GM12801 (cell line): ENCODE results near the gene UST.

ENCODE experiments used
- TF ChIP-seq, protein P1 (sequence below): IDR thresholded peaks from one replicate; pipeline ENCODE4 v1.5.1; 2011; ENCODE audit warnings: control low read depth; ENCODE audit not compliant: insufficient read length; ENCODE audit errors: extremely low read depth

UST gene

DNA sequence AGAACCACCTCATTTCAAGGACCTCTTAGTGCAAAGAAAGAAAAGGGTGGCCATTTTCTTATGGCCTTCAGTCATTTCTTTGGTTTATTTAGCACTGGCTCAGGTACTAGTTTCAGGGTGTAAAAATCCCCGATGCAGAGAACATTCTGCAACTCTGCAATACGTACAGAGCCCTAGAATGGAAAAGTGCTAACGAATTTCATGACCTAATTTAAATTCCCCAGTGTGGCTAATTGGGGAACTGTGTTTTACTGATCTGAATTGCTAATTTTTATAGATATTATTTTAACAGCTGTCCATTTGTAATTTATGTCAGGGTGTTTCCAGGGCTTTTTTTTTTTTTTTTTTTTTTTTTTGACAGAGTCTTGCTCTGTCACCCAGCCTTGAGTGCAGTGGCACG is 160.7 kb downstream of the UST start:
- TF ChIP-seq, protein P1, sequence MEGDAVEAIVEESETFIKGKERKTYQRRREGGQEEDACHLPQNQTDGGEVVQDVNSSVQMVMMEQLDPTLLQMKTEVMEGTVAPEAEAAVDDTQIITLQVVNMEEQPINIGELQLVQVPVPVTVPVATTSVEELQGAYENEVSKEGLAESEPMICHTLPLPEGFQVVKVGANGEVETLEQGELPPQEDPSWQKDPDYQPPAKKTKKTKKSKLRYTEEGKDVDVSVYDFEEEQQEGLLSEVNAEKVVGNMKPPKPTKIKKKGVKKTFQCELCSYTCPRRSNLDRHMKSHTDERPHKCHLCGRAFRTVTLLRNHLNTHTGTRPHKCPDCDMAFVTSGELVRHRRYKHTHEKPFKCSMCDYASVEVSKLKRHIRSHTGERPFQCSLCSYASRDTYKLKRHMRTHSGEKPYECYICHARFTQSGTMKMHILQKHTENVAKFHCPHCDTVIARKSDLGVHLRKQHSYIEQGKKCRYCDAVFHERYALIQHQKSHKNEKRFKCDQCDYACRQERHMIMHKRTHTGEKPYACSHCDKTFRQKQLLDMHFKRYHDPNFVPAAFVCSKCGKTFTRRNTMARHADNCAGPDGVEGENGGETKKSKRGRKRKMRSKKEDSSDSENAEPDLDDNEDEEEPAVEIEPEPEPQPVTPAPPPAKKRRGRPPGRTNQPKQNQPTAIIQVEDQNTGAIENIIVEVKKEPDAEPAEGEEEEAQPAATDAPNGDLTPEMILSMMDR = no peak

DNA sequence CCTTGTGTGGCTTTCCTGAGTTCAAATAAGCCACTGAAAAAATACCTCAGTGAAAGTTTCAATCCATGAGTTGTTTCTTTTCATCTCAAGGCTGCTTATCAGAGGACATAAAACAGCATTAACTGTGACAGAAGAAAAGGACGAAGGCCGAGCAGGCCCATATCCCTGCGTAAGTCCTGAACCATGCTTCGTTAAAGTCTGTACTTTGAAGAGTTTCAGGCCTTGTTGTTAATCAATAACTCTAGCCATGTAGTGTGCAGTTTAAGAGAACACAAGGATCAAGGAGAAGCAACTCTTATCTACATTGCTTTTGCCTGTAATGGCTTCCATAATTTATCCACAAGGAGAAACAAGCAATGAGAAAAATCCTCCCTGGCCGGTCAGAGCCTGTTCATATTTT is 165.4 kb downstream of the UST start:
- TF ChIP-seq, protein P1 = no peak

DNA sequence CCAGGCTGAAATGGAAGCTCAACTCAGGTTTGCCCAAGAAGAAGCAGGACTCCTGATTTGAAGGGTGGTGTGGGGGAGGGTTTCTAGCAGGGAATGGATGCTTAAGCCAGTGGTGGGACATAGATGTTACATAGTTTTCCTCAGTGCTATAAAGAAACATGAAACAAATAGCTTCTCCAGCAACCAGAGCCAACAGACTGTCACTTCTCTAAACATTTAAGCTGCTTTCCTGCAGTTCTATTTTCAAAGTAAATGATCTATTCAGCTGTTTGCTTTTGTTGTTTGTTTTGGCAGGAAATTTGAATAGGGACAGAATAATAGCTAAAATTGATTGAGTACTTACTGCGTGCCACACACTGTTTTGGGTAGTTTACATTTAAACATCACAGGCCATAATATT is 169.0 kb downstream of the UST start:
- TF ChIP-seq, protein P1 = no peak

DNA sequence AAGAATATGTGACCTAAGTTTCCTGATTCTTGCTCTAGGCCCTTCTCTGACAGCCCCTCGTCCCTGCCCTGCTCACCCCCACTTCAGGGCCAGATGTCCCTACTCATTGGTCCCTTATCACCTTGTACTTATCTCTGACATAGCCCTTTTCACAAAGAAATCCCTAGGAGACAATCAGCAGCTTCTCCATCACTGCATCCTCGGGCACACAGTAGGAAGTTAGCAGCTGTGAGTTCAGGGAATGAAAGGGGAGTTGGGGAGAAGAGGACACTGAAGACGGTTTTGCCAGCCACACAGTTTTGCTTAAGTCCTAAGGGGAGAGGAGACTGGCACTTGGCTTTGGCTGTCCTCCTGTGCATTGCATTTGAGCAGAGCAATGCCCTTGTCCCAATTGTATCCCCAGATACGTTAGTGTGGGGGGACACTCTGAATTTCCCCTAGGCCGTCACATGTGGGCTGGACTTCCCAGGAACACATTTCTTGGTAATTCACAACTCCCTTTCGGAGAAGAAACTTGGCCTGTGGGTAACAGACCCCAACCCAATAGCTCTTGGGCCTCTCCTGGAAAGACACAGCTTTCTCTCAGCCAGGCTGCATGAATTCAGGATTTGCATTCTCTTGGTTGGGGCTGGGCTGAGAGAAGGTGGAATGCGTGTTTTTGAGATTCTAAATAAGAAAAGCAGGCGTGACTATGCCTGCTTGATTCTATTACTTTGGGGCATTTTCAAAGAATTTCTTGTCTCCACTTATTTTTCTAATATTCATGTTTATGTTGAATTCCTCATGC is 177.6 kb downstream of the UST start:
- TF ChIP-seq, protein P1 = no peak

DNA sequence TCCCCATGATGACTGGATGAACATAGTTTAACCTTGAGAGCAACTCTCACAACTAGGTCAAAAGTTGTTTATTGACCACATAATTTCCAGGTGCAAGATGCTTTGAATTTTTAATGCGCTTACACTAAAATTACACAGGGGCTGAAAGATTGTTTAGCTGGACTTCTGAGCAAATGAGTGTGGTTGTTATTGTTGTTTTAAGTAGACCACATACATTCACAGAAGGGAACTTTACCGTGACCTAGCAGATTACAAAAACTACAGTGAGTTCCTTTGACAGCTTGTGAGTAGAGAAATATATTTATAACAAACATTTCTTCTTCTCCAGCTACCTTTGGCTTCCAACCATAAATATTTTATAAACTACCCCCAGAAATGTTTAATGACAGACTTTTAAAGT is 178.9 kb downstream of the UST start:
- TF ChIP-seq, protein P1 = no peak

DNA sequence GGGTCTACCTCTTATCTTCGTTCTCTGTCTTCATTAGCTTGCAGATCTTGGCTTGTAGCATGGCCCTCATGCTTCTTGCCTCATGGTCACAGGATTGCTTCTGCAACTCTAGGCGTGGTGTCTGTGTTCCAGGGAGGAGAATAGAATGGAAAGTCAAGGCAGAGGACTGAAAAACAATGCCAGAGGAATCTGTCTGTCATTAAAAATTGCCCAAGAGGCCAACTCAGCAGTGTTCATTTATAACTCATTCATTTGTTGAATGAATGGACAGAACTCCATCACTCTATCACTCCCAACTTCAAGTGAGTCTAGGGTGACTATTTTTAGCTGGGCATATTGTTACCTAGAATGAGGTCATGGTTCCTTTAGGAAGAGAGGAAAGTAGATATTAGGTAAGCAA is 179.6 kb downstream of the UST start:
- TF ChIP-seq, protein P1 = no peak

DNA sequence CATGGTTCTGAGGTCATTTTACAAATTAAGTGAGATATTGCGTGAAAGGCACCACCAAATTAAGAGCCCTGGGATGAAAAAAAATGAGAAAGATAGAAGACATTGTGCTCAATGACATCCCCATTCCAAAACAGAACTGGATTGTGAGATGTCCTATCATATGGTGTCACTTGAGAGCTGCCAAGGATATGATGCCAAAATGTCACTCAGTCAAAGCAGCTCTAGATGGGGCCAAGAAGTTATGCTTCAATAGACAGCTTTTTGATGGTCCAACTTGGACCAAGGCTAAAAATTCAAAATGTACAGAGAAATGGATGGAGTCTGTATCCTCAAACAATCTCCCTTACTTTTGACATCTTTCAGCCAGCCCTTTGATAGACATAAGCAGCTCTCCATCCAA is 180.8 kb downstream of the UST start:
- TF ChIP-seq, protein P1 = no peak
